T-helper 1 cell treated with Interleukin-12 subunit alpha and Interleukin-12 subunit beta and Interleukin-4 antibody, amounts not matched to agents 30 μg/mL and 1 μg/mL, for 36 hours (primary cell): ENCODE data around the gene PTPRG.

ENCODE experiments used
- H3K27ac Mint-ChIP-seq: one replicate; pipeline ENCODE4 v1.8.0; 2021; ENCODE audit warnings: mild to moderate bottlenecking, mixed read lengths
- H3K27me3 Mint-ChIP-seq: one replicate; pipeline ENCODE4 v1.8.0; 2021; ENCODE audit warnings: low read depth, mixed read lengths
- H3K36me3 Mint-ChIP-seq: one replicate; pipeline ENCODE4 v1.8.0; 2021; ENCODE audit warnings: low read depth, mixed read lengths
- H3K4me1 Mint-ChIP-seq: one replicate; pipeline ENCODE4 v1.8.0; 2021; ENCODE audit warnings: low read depth, mixed read lengths
- H3K4me3 Mint-ChIP-seq: one replicate; pipeline ENCODE4 v1.8.0; 2021; ENCODE audit warnings: mild to moderate bottlenecking, moderate library complexity, mixed read lengths
- H3K9me3 Mint-ChIP-seq: one replicate; pipeline ENCODE4 v1.8.0; 2021; ENCODE audit warnings: mixed read lengths

The PTPRG gene

GRCh38 chr3:61910732-61911131 is 349.4 kb downstream of the PTPRG start:
- no peaks in the 10 kb centered on the region for H3K4me1 Mint-ChIP-seq
- H3K36me3 Mint-ChIP-seq, result no peaks in the 10 kb centered on the region
- no peaks in the 10 kb centered on the region for H3K27me3 Mint-ChIP-seq
- no peak overlapping the region for H3K4me3 Mint-ChIP-seq
- no peaks in the 10 kb centered on the region for H3K9me3 Mint-ChIP-seq
- H3K27ac Mint-ChIP-seq, result no peak overlapping the region

DNA sequence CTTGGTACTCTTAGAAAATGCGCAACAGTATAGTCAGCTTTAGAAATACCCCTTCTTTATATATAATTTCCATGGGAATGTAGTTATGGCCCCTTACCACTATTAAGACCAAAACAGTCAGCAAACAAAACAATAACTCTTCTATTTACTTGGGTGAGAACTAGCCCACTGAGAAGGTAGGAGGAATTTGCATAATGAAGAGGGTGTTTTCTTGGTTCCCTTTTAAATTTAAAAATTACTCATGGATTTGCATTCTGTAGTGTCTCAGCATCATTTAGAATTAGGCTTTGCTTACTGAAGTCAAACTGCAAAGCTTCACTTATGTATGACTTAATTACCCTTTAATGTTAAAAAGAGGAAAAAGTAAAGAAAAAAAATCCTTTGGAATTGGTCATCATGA is 350.8 kb downstream of the PTPRG start:
- Mint-ChIP-seq H3K4me3 (no peak overlapping the region), H3K27ac (no peak overlapping the region), H3K36me3 (no peaks in the 10 kb centered on the region), H3K27me3 (no peaks in the 10 kb centered on the region), H3K4me1 (no peaks in the 10 kb centered on the region), H3K9me3 (no peaks in the 10 kb centered on the region)

DNA sequence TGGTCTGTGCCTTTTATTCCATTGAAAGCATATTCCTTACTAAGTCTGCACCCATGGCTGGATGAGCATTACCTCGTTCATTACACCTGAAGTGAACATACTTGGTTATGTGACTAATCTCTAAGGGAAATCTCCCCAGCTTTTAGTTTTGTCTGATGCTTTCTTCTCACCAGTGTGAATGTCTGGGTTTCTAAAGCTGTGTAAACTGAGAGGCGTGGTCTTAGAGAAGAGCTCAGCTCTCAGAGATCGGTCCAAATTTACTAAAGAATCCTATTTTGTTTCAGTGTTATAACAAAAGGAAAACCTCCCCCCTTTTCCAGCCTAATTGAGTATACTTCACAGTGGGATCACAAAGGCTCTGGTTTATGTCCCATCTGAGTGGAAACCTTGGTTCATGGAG is 352.3 kb downstream of the PTPRG start:
- no peak overlapping the region for H3K4me3 Mint-ChIP-seq
- H3K9me3 Mint-ChIP-seq, result no peaks in the 10 kb centered on the region
- no peaks in the 10 kb centered on the region for H3K36me3 Mint-ChIP-seq
- no peaks in the 10 kb centered on the region for H3K27me3 Mint-ChIP-seq
- no peaks in the 10 kb centered on the region for H3K4me1 Mint-ChIP-seq
- no peak overlapping the region for H3K27ac Mint-ChIP-seq

DNA sequence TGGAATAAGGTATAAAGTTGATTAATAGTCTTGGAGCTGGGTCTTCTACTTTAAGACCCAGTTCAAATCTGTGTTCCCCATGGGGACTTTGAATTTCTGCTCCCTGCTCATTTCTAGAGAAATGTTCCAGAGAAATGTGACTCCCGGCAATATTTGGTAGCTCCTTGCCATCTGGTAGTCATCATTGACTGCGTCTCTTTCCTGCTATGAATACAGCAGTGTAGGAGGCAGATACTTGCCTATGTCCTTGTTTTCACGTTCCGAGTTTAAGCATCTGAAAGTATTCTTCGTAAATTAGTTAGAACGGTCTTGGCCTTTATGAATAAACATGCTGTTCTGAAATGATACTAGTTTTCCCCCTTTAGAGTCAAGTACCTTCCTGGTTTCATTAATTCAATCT is 352.9 kb downstream of the PTPRG start:
- H3K27ac Mint-ChIP-seq, result no peak overlapping the region
- no peaks in the 10 kb centered on the region for H3K9me3 Mint-ChIP-seq
- H3K36me3 Mint-ChIP-seq, result no peaks in the 10 kb centered on the region
- no peak overlapping the region for H3K4me3 Mint-ChIP-seq
- no peaks in the 10 kb centered on the region for H3K4me1 Mint-ChIP-seq
- no peaks in the 10 kb centered on the region for H3K27me3 Mint-ChIP-seq

DNA sequence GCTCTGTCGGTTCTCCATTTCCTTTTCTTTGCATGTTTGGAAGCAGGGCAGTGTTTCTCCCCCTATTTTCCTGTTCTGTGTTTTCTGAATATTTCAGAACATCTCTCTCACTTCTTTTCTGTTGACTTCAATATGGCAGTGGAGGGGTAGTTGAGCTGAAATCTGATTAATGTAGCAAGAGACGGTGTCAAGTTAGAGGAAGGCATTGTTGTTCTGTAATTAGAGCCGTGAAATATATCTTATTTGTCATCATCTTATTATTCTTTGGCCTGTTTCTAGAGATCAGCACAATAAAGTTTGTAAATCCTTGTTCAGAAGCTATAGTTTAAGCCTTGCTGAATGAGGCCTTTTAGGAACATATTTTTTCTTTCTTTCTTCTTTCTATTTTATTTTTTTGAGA is 353.9 kb downstream of the PTPRG start:
- Mint-ChIP-seq H3K36me3 (no peaks in the 10 kb centered on the region), H3K4me3 (no peak overlapping the region), H3K27me3 (no peaks in the 10 kb centered on the region), H3K27ac (no peak overlapping the region), H3K4me1 (no peaks in the 10 kb centered on the region), H3K9me3 (no peaks in the 10 kb centered on the region)

DNA sequence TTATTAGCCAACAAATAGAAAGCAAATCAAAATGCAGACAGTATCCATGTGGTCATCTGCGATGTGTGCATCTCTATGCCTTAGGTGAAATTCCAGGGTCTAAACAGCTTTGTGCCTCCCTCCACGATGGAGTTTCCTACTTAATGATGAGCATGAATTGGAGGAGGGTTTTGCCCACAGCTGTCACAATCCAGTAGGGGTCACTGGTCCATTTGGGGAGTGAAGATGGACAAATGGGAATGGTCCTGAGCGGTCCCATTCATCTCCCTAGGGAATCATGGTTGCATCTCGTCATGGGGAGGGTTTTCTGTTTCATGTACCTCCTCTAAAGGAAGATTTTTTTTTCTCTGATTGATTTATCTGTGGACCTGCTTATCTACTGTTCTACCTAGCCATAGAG is 358.0 kb downstream of the PTPRG start:
- no peaks in the 10 kb centered on the region for H3K36me3 Mint-ChIP-seq
- no peaks in the 10 kb centered on the region for H3K4me1 Mint-ChIP-seq
- H3K27me3 Mint-ChIP-seq, result no peaks in the 10 kb centered on the region
- H3K4me3 Mint-ChIP-seq, result no peak overlapping the region
- no peak overlapping the region for H3K27ac Mint-ChIP-seq
- H3K9me3 Mint-ChIP-seq, result no peaks in the 10 kb centered on the region

DNA sequence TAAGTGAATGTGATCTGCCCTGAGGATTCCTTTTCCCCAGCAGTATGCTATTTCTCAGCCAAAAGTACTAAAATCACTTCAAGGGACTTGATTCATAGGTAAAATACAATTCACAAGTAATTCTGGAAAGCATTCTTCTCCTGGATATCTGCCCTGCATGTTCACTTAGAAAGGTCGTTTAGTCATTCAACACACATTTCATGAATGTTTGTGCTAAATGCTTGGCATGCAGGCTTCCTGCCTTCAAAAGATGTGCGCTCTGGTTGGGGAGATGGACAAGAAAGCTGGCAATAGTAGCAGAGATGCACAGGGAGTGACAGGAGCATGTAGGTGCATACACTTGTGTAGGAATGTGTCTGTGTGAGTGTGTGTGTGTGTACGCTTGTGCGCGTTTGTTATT is 360.7 kb downstream of the PTPRG start:
- Mint-ChIP-seq H3K27ac (no peak overlapping the region), H3K4me1 (no peaks in the 10 kb centered on the region), H3K4me3 (no peak overlapping the region), H3K36me3 (no peaks in the 10 kb centered on the region), H3K9me3 (no peaks in the 10 kb centered on the region), H3K27me3 (no peaks in the 10 kb centered on the region)

DNA sequence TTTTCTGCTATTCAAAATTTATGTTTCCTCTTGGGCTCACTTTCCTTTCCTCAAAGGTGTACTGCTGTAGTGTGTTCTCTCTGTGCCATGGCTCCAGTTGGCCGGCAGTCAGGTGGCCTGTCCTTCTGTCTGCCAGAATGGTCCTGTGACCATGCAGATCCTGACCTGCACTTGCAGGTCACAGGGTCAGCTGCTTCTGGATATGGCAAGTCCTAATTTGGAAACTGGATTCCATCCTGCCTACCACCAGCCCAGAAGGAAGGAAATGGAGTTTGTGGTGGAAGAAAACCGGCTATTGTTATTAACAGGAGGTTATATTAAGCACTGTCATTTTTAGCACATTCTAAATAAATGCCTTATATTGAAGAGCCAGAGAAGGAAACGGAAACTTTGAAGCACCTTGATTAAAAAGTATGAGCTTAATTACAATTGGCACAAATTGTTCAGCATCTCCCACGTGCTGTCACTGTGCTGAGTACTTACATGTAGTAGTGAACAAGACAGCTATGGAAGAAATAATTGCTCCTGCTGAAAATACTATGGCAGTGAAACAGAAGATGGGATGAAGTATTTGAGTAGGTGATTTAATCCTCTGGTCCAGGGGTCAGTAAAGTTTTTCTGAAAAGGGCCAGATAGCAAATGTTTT is 362.8 kb downstream of the PTPRG start:
- Mint-ChIP-seq H3K4me1 (no peaks in the 10 kb centered on the region), H3K36me3 (no peaks in the 10 kb centered on the region), H3K4me3 (no peak overlapping the region), H3K27ac (no peak overlapping the region), H3K9me3 (no peaks in the 10 kb centered on the region), H3K27me3 (no peaks in the 10 kb centered on the region)

DNA sequence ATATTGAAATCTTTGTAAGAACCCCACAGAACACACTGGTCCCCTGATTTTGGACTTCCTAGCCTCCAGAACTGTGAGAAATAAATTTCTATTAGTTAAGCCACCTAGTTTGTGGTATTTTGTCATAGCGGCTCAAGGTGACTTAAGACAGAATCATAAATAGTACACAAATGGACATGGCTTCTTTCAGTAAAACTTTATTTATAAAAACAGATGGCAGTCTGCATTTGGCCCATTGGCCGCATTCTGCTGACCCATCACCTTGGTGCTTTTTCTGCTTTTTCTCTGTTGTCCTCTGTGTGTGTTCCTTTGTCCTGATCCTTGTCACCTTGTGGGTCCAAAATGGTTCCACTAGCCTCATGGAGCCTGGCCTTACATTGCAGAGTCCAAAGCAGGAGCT is 363.6 kb downstream of the PTPRG start:
- no peak overlapping the region for H3K4me3 Mint-ChIP-seq
- H3K9me3 Mint-ChIP-seq, result no peaks in the 10 kb centered on the region
- no peaks in the 10 kb centered on the region for H3K27me3 Mint-ChIP-seq
- H3K27ac Mint-ChIP-seq, result no peak overlapping the region
- H3K36me3 Mint-ChIP-seq, result no peaks in the 10 kb centered on the region
- no peaks in the 10 kb centered on the region for H3K4me1 Mint-ChIP-seq

GRCh38 chr3:61925721-61926120 is 364.4 kb downstream of the PTPRG start:
- Mint-ChIP-seq H3K9me3 (no peaks in the 10 kb centered on the region), H3K4me3 (no peak overlapping the region), H3K27me3 (no peaks in the 10 kb centered on the region), H3K27ac (no peak overlapping the region), H3K36me3 (no peaks in the 10 kb centered on the region), H3K4me1 (no peaks in the 10 kb centered on the region)

GRCh38 chr3:61926923-61927322 is 365.6 kb downstream of the PTPRG start:
- Mint-ChIP-seq H3K27me3 (no peaks in the 10 kb centered on the region), H3K36me3 (no peaks in the 10 kb centered on the region), H3K9me3 (no peaks in the 10 kb centered on the region), H3K4me3 (no peak overlapping the region), H3K4me1 (no peaks in the 10 kb centered on the region), H3K27ac (no peak overlapping the region)

GRCh38 chr3:61927332-61927731 is 366.0 kb downstream of the PTPRG start:
- no peak overlapping the region for H3K4me3 Mint-ChIP-seq
- H3K36me3 Mint-ChIP-seq, result no peaks in the 10 kb centered on the region
- H3K4me1 Mint-ChIP-seq, result no peaks in the 10 kb centered on the region
- no peak overlapping the region for H3K27ac Mint-ChIP-seq
- no peaks in the 10 kb centered on the region for H3K27me3 Mint-ChIP-seq
- H3K9me3 Mint-ChIP-seq, result no peaks in the 10 kb centered on the region

DNA sequence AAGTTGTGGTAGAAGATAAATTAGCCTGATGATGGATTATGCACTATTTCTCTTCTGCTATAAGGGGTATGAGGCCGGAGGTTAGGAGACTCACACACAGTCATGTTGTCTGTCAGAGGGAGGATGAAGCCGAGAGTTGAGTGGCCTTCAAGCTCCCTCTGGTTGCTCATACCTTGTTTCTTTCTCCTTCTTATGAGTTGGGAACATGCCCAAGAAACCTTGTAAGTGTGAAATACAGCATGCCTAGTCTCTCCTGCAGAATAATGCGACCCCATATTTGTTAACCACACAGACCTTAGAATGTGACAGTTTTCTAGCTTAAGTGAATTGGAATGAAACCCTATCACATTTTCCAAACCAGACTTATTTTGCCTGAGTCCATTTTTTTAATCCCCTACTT is 366.7 kb downstream of the PTPRG start:
- Mint-ChIP-seq H3K27ac (no peak overlapping the region), H3K27me3 (no peaks in the 10 kb centered on the region), H3K4me3 (no peak overlapping the region), H3K9me3 (no peaks in the 10 kb centered on the region), H3K36me3 (no peaks in the 10 kb centered on the region), H3K4me1 (no peaks in the 10 kb centered on the region)

GRCh38 chr3:61928776-61929314 is 367.5 kb downstream of the PTPRG start:
- Mint-ChIP-seq H3K27ac (no peak overlapping the region), H3K27me3 (no peaks in the 10 kb centered on the region), H3K9me3 (no peaks in the 10 kb centered on the region), H3K4me1 (no peaks in the 10 kb centered on the region), H3K36me3 (no peaks in the 10 kb centered on the region), H3K4me3 (no peak overlapping the region)

- Mint-ChIP-seq H3K27me3 (no peaks in the 10 kb centered on the region), H3K27ac (no peak overlapping the region), H3K9me3 (no peaks in the 10 kb centered on the region), H3K36me3 (no peaks in the 10 kb centered on the region), H3K4me3 (no peak overlapping the region), H3K4me1 (no peaks in the 10 kb centered on the region)
These were observed 368.2 kb downstream of the PTPRG start for GRCh38 chr3:61929617-61930016.

DNA sequence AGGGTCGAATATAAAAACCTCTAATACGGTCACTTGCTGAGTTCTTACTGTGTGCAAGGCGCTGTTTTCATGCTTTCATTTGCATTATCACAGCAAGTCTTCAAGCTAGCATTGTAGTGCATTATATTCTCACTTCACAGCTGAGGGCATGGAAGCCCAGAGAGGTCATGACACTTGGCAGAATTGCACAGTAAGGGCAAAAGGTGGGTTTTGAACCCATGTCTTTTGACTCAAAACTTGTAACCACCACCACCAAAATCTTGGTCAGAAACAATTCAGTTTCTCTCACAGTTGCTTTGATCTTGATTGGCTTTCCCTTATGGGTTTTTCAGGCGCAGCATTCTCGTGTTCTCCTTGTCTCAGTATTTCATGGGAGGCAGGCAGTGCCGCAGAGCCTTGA is 371.1 kb downstream of the PTPRG start:
- H3K27ac Mint-ChIP-seq, result no peak overlapping the region
- no peaks in the 10 kb centered on the region for H3K4me1 Mint-ChIP-seq
- no peaks in the 10 kb centered on the region for H3K36me3 Mint-ChIP-seq
- no peaks in the 10 kb centered on the region for H3K27me3 Mint-ChIP-seq
- no peak overlapping the region for H3K4me3 Mint-ChIP-seq
- H3K9me3 Mint-ChIP-seq, result no peaks in the 10 kb centered on the region
